Tongue (tissue), 3 donors: ENCODE results near the gene MAGEH1. TPM values are rescaled to one million over a fixed set of nuclear protein-coding genes. Genes with fewer than 3 reads are reported as not detected.

ENCODE experiments used
- DNase-seq: peaks from one replicate; pipeline ENCODE4 v3.0.0-alpha.2; 2015
- small RNA-seq: library from RNA; depleted of rRNA; stranded (forward); fragments of <200 nt; gene quantifications from one replicate; pipeline ENCODE3, GENCODE V24; 2014; ENCODE audit warnings: low replicate concordance
- total RNA-seq: library from RNA; depleted of rRNA; stranded (reverse); fragments of >200 nt; gene quantifications from one replicate; pipeline ENCODE4 v1.2.3, GENCODE V29; 2014

The MAGEH1 gene
- total RNA-seq, 1 donor from 2014 or later: 56.1 TPM

- peak; percentile 15 for DNase-seq
Observed at GRCh38 chrX:55490974-55491373, 39.0 kb downstream of the MAGEH1 start.

Small RNAs within 50 kb of the gene (small RNA-seq; reads per million reads assigned to genes)
- not detected for gene MIR4536-2

Other genes with a start within 250 kb of the MAGEH1 start
- gene PAGE5, start 231.8 kb upstream of the MAGEH1 start, total RNA-seq: not detected
- not detected for gene PAGE3, start 187.2 kb upstream of the MAGEH1 start, total RNA-seq
- gene USP51, start 37.7 kb downstream of the MAGEH1 start, total RNA-seq: 7.2 TPM
- not detected for gene FOXR2, start 171.3 kb downstream of the MAGEH1 start, total RNA-seq